K562 treated with DMSO at 1 percent for 24 hours (cell line): ENCODE results near the gene OTUD6A. TPM values are rescaled to one million over a fixed set of nuclear protein-coding genes. Genes with fewer than 3 reads are reported as not detected.

ENCODE experiments used
- total RNA-seq: library from RNA; unstranded; fragments of 300-600 nt; gene quantifications from 2 replicates; pipeline ENCODE4 v1.2.3, GENCODE V29; 2022; ENCODE audit warnings: low read depth; ENCODE audit not compliant: insufficient read depth

OTUD6A gene, protein sequence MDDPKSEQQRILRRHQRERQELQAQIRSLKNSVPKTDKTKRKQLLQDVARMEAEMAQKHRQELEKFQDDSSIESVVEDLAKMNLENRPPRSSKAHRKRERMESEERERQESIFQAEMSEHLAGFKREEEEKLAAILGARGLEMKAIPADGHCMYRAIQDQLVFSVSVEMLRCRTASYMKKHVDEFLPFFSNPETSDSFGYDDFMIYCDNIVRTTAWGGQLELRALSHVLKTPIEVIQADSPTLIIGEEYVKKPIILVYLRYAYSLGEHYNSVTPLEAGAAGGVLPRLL
- total RNA-seq, result 1.2 and 1.3 TPM in 2 replicates

DNA sequence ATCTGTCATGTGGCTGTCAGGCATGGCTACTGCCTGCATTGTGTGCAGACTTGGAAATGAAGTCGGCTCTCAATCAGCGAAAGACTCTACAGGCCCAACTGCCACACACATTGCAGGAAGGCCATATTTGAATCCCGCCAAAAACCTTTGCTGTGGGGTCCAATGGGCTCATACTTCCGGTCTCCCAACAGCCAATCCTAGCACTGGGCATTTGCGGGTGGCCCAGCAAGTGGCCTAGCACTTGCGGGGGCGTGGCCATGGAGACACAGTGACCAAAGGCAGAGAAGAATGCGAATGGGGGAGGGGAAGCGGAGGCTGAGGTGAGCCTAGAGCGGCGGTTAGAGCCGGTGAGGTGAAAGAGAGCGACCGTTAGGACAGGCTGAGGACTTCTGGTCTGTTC is at the start of gene OTUD6A:
OTUD6A (plus strand) TSS at position 382 of the 400 bp plus-strand sequence. CDS start 68 bp downstream, outside the sequence.

DNA sequence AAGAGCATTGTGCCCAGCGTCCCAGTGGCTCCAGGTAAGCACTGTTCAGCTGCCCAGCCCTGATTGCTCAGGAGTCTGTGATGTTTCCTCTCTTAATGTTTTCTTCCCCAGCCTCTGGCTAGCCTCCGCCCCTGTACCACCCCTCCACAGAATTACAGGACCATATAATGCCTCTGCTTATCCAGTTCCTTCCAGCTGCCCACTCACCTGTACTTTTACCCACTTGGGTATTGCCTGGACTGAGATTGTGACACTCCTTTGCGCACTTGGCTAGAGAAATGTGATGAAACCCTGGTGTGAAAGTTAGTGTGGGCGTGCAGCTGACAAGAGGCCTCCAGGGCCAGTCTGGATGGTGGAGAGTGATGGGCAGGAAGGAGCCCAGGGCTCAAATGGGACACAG is 12.3 kb upstream of the OTUD6A start, which contains the start of gene AWAT2:
AWAT2 (minus strand) TSS at position 14 of the 400 bp plus-strand sequence; CDS start at position 8, 6 bp downstream.

Other genes with a start within 250 kb of the OTUD6A start
- gene AWAT2, start 12.5 kb upstream of the OTUD6A start, total RNA-seq, result not detected in 2 replicates
- gene IGBP1, start 71.0 kb downstream of the OTUD6A start, total RNA-seq, result 73.1 and 74.3 TPM in 2 replicates
- gene DGAT2L6, start 115.0 kb downstream of the OTUD6A start, total RNA-seq, result not detected in 2 replicates
- gene AWAT1, start 172.2 kb downstream of the OTUD6A start, total RNA-seq, result not detected in 2 replicates
- not detected in 2 replicates for gene P2RY4, start 197.7 kb downstream of the OTUD6A start, total RNA-seq
- not detected in 2 replicates for gene ARR3, start 205.9 kb downstream of the OTUD6A start, total RNA-seq
- not detected in 2 replicates for gene RAB41, start 219.7 kb downstream of the OTUD6A start, total RNA-seq
- 43.2 and 43.4 TPM in 2 replicates for gene PDZD11, start 227.5 kb downstream of the OTUD6A start, total RNA-seq
- 32.7 and 41.8 TPM in 2 replicates for gene KIF4A, start 227.6 kb downstream of the OTUD6A start, total RNA-seq